ENCODE results near the gene DNAJB13. TPM values are rescaled to one million over a fixed set of nuclear protein-coding genes. Genes with fewer than 3 reads are reported as not detected.

DNAJB13 gene
- total RNA-seq (2021) = 0.18 to 0.24 TPM (median 0.21 TPM) in 3 replicates
- Bru-seq, nascent RNA = percentile 15 among the genes with signal in this experiment
- long read RNA-seq, experiment 1 = 0 reads
- long read RNA-seq, experiment 2, partial matches to known transcripts = 0 of 1 reads
- long read RNA-seq, experiment 2, other reads (novel, unspliced or antisense) = 1 of 1 reads
- long read RNA-seq, experiment 3 = 0 reads

GRCh38 chr11:73950869-73951710 lies at the start of gene DNAJB13:
DNAJB13 (plus strand) TSS chr11:73951026; CDS start chr11:73951070, 44 bp downstream.
- no peaks in the 10 kb centered on the region; the same call in 1 of the 2 replicates for H3K27me3 Mint-ChIP-seq (ENCODE audit: low read depth)
- DNase-seq (ENCODE audit: low spot score) = peak; percentile 75
- no peak within 1 kb of the TSS for H3K4me3 Mint-ChIP-seq
- no peaks in the 10 kb centered on the region for H3K4me1 Mint-ChIP-seq
- POLR2A ChIA-PET = no interaction called here
- H3K27ac Mint-ChIP-seq = no peak within 1 kb of the TSS
- CTCF ChIA-PET = interaction anchor here (0.5 to 1.3 kb wide), 3 partner anchors 20 to 286 kb away, joined by 3 to 4 read pairs (median 3); no protein-coding TSS in a partner anchor
- peak; percentile 99 for ATAC-seq
- peaks cover 3% of the 10 kb centered on the region; the same call in 1 of the 2 replicates for H3K36me3 Mint-ChIP-seq
- H3K9me3 Mint-ChIP-seq = peaks cover 15% of the 10 kb centered on the region
- TF ChIP-seq, protein P1, sequence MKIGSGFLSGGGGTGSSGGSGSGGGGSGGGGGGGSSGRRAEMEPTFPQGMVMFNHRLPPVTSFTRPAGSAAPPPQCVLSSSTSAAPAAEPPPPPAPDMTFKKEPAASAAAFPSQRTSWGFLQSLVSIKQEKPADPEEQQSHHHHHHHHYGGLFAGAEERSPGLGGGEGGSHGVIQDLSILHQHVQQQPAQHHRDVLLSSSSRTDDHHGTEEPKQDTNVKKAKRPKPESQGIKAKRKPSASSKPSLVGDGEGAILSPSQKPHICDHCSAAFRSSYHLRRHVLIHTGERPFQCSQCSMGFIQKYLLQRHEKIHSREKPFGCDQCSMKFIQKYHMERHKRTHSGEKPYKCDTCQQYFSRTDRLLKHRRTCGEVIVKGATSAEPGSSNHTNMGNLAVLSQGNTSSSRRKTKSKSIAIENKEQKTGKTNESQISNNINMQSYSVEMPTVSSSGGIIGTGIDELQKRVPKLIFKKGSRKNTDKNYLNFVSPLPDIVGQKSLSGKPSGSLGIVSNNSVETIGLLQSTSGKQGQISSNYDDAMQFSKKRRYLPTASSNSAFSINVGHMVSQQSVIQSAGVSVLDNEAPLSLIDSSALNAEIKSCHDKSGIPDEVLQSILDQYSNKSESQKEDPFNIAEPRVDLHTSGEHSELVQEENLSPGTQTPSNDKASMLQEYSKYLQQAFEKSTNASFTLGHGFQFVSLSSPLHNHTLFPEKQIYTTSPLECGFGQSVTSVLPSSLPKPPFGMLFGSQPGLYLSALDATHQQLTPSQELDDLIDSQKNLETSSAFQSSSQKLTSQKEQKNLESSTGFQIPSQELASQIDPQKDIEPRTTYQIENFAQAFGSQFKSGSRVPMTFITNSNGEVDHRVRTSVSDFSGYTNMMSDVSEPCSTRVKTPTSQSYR (CRISPR knock-in tag; IDR thresholded peaks at IDR 0.05) = no peak
- TF ChIP-seq MYBL2 (CRISPR knock-in tag; IDR thresholded peaks at IDR 0.05) (no peak), SOX15 (CRISPR knock-in tag; IDR thresholded peaks at IDR 0.05) (no peak), ZMAT4 (CRISPR knock-in tag; IDR thresholded peaks at IDR 0.05) (no peak), FOXJ3 (CRISPR knock-in tag; IDR thresholded peaks at IDR 0.05; ENCODE audit: borderline replicate concordance) (no peak), MLX (CRISPR knock-in tag; IDR thresholded peaks at IDR 0.05) (no peak), ELF4 (CRISPR knock-in tag; IDR thresholded peaks at IDR 0.05; ENCODE audit: low read depth) (no peak), CREM (CRISPR knock-in tag; IDR thresholded peaks at IDR 0.05) (no peak), ZSCAN18 (CRISPR knock-in tag; IDR thresholded peaks at IDR 0.05) (no peak), AR (CRISPR knock-in tag; IDR thresholded peaks at IDR 0.05) (no peak), JUN (CRISPR knock-in tag; IDR thresholded peaks at IDR 0.05) (no peak), ARID4B (CRISPR knock-in tag; IDR thresholded peaks at IDR 0.05; ENCODE audit: borderline replicate concordance) (no peak), FOXP1 (CRISPR knock-in tag; IDR thresholded peaks at IDR 0.05; ENCODE audit: borderline replicate concordance) (no peak), FOXK1 (CRISPR knock-in tag; IDR thresholded peaks at IDR 0.05) (no peak)
- TF ChIP-seq, protein P2, sequence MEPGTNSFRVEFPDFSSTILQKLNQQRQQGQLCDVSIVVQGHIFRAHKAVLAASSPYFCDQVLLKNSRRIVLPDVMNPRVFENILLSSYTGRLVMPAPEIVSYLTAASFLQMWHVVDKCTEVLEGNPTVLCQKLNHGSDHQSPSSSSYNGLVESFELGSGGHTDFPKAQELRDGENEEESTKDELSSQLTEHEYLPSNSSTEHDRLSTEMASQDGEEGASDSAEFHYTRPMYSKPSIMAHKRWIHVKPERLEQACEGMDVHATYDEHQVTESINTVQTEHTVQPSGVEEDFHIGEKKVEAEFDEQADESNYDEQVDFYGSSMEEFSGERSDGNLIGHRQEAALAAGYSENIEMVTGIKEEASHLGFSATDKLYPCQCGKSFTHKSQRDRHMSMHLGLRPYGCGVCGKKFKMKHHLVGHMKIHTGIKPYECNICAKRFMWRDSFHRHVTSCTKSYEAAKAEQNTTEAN (CRISPR knock-in tag; IDR thresholded peaks at IDR 0.05) = no peak
- TF ChIP-seq, protein P3, sequence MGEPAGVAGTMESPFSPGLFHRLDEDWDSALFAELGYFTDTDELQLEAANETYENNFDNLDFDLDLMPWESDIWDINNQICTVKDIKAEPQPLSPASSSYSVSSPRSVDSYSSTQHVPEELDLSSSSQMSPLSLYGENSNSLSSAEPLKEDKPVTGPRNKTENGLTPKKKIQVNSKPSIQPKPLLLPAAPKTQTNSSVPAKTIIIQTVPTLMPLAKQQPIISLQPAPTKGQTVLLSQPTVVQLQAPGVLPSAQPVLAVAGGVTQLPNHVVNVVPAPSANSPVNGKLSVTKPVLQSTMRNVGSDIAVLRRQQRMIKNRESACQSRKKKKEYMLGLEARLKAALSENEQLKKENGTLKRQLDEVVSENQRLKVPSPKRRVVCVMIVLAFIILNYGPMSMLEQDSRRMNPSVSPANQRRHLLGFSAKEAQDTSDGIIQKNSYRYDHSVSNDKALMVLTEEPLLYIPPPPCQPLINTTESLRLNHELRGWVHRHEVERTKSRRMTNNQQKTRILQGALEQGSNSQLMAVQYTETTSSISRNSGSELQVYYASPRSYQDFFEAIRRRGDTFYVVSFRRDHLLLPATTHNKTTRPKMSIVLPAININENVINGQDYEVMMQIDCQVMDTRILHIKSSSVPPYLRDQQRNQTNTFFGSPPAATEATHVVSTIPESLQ (CRISPR knock-in tag; IDR thresholded peaks at IDR 0.05) = no peak
- TF ChIP-seq, protein P4, sequence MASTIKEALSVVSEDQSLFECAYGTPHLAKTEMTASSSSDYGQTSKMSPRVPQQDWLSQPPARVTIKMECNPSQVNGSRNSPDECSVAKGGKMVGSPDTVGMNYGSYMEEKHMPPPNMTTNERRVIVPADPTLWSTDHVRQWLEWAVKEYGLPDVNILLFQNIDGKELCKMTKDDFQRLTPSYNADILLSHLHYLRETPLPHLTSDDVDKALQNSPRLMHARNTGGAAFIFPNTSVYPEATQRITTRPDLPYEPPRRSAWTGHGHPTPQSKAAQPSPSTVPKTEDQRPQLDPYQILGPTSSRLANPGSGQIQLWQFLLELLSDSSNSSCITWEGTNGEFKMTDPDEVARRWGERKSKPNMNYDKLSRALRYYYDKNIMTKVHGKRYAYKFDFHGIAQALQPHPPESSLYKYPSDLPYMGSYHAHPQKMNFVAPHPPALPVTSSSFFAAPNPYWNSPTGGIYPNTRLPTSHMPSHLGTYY (CRISPR knock-in tag; IDR thresholded peaks at IDR 0.05) = no peak

Data from WTC11 (cell line).